Endothelial cell of umbilical vein (primary cell): ENCODE measurements around the gene STOML3. TPM values are rescaled to one million over a fixed set of nuclear protein-coding genes. Genes with fewer than 3 reads are reported as not detected.

ENCODE experiments used
- BruUV-seq: library from RNA; stranded (reverse); fragments of 400-500 nt; replicated peaks from 2 replicates; lab custom pipeline; 2021; lab: Mats Ljungman, UMichigan
- CTCF ChIA-PET: fragments of 300-600, 350-600 bp; sonication (Branson Sonifier 250); formaldehyde crosslinking; loops from one replicate; lab custom pipeline; 2021; ENCODE audit warnings: antibody characterized with exemption, inconsistent platforms; lab: Charles Lee
- POLR2A ChIA-PET: fragments of 300-600, 350-600 bp; sonication (Branson Sonifier 250); formaldehyde crosslinking; loops from one replicate; lab custom pipeline; 2021; ENCODE audit warnings: antibody characterized with exemption, inconsistent platforms; lab: Charles Lee
- DNase-seq: peaks from one replicate; pipeline ENCODE4 v3.0.0-alpha.2; 2011; ENCODE audit warnings: low read depth, low spot score
- FAIRE-seq: peaks from 2 replicates; lab custom pipeline; 2011; peaks lifted over from hg19 to GRCh38; lab: Jason Lieb, UNC
- H2AFZ ChIP-seq: 2 replicates; pipeline ENCODE4 v1.6.0; 2012; ENCODE audit warnings: low read depth, low read length, control low read depth, inconsistent platforms
- H3K27ac ChIP-seq: 2 replicates; pipeline ENCODE4 v1.5.1; 2011; ENCODE audit warnings: low read depth, mild to moderate bottlenecking, control low read depth, low read length, moderate library complexity; ENCODE audit not compliant: insufficient read depth
- H3K27me3 ChIP-seq, 2 experiments: 2 replicates each; pipeline versions ENCODE4 v1.6.0 to v1.6.1; 2011; ENCODE audit warnings: low read length in 2 of 2, mixed read lengths in 1 of 2; ENCODE audit not compliant: control insufficient read depth in 2 of 2, insufficient read depth in 2 of 2
- H3K36me3 ChIP-seq, 2 experiments: 2 replicates in 1 of 2; 3 replicates in 1 of 2; pipeline ENCODE4 v1.5.1; 2011; ENCODE audit warnings: low read length in 2 of 2, mild to moderate bottlenecking in 1 of 2, moderate library complexity in 1 of 2; ENCODE audit not compliant: control insufficient read depth in 2 of 2, insufficient read depth in 2 of 2; ENCODE audit errors: extremely low read depth in 1 of 2
- H3K4me1 ChIP-seq: 3 replicates; pipeline ENCODE4 v1.5.1; 2011; ENCODE audit warnings: mild to moderate bottlenecking, low read length; ENCODE audit not compliant: control insufficient read depth, insufficient read depth; ENCODE audit errors: extremely low read depth
- H3K4me2 ChIP-seq: 2 replicates; pipeline ENCODE4 v1.6.1; 2011; ENCODE audit warnings: low read length, control low read depth, mixed read lengths; ENCODE audit not compliant: insufficient read depth
- H3K4me3 ChIP-seq, 3 experiments: fragments of 200-600 bp in 1 of 3; sonication (generic), shearing (Covaris generic) in 1 of 3; replicated peaks in 1 of 3; 2 replicates each; pipeline ENCODE4 v1.5.1; 2011 to 2016; ENCODE audit warnings: control low read depth in 3 of 3, low read length in 3 of 3, mild to moderate bottlenecking in 2 of 3, inconsistent platforms in 1 of 3, low read depth in 1 of 3, moderate library complexity in 1 of 3; ENCODE audit not compliant: insufficient read depth in 1 of 3
- H3K79me2 ChIP-seq: 2 replicates; pipeline ENCODE4 v1.6.0; 2012; ENCODE audit warnings: low read length, inconsistent platforms; ENCODE audit not compliant: control insufficient read depth, insufficient read depth
- H3K9ac ChIP-seq: replicated peaks from 2 replicates; pipeline ENCODE3; 2011; ENCODE audit warnings: low read length, control low read depth; ENCODE audit not compliant: insufficient read depth; ENCODE audit errors: extremely low read depth
- H3K9me1 ChIP-seq: replicated peaks from 3 replicates; pipeline ENCODE4 v1.6.0; 2011; ENCODE audit warnings: mild to moderate bottlenecking, low read length; ENCODE audit not compliant: control insufficient read depth, insufficient read depth; ENCODE audit errors: extremely low read depth
- H3K9me3 ChIP-seq: replicated peaks from 2 replicates; pipeline ENCODE4 v1.5.1; 2012; ENCODE audit warnings: low read length, inconsistent platforms; ENCODE audit not compliant: control insufficient read depth, insufficient read depth
- H4K20me1 ChIP-seq: replicated peaks from 2 replicates; pipeline ENCODE3; 2011; ENCODE audit warnings: mild to moderate bottlenecking, low read length; ENCODE audit not compliant: control insufficient read depth, insufficient read depth; ENCODE audit errors: extremely low read depth
- JUN ChIP-seq: IDR thresholded peaks from 2 replicates; pipeline ENCODE4 v1.6.1; 2011; ENCODE audit warnings: borderline replicate concordance, low read depth; ENCODE audit not compliant: insufficient read length, insufficient read depth
- POLR2A ChIP-seq: IDR thresholded peaks from 2 replicates; pipeline ENCODE4 v1.6.1; 2012; ENCODE audit warnings: low read depth, mild to moderate bottlenecking, control low read depth, low read length
- dilution Hi-C: fragments of 300-500 bp; cut with MboI; formaldehyde crosslinking; loops from one replicate; pipeline ENCODE4 v1.15.0; 2019; ENCODE audit warnings: low sequenced_read_pairs; ENCODE audit not compliant: extremely low pct_ligation_motif_present
- intact Hi-C: fragments of 100-400 bp; cut with micrococcal nuclease; formaldehyde crosslinking; loops from one replicate; pipeline ENCODE4 v1.10.0; 2022
- polyA plus RNA-seq, 4 experiments: library from polyadenylated mRNA; depleted of rRNA in 3 of 4; stranded (reverse) in 3 of 4; unstranded in 1 of 4; fragments of >200 nt; gene quantifications; 2 replicates each; pipeline versions ENCODE4 v1.2.1 to v1.2.3, GENCODE V29; 2011 to 2012; ENCODE audit warnings: missing spikeins in 1 of 4
- total RNA-seq: library from RNA; stranded (reverse); gene quantifications from 2 replicates; pipeline ENCODE4 v1.2.3, GENCODE V29; 2021

Gene STOML3
- total and polyA plus RNA-seq, 2 donors (not counting 3 experiments of a cell fraction or from before 2014, with no cell fraction given) = not detected

DNA sequence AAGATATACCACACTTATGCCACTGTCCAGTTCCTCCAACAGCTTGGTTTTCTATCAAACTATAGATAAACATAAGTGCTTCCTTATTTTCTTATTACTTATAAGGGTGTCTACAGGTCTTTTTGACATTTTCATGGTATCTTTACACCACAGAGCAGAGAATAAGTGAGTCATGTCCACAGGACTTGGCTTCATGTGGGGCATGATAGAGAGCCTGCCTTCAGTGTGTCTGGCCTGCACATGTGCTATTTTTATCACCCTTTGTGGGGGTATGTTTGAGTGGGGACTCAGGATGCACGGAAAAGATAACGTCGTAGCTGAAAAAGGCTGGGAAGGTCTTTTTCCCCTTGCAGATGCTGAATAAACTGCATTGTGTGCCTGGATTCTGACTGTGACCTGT lies 8.1 kb upstream of the STOML3 start:
- POLR2A ChIA-PET = no interaction called here
- H3K27ac ChIP-seq = no peak overlapping the region
- CTCF ChIA-PET = no interaction called here
- H3K4me1 ChIP-seq = no peaks in the 10 kb centered on the region
- no peaks in the 10 kb centered on the region for H3K9me1 ChIP-seq
- H3K79me2 ChIP-seq = no peaks in the 10 kb centered on the region
- no peaks in the 10 kb centered on the region for H3K36me3 ChIP-seq
- H4K20me1 ChIP-seq = no peaks in the 10 kb centered on the region
- no peak overlapping the region for H2AFZ ChIP-seq
- DNase-seq (no peak), FAIRE-seq (no peak)
- H3K9me3 ChIP-seq = no peaks in the 10 kb centered on the region
- no peak for TF ChIP-seq JUN
- dilution Hi-C loops = no loop called here
- H3K4me2 ChIP-seq = no peak overlapping the region
- H3K4me3 ChIP-seq = no peak overlapping the region
- intact Hi-C loops = no loop called here
- H3K27me3 ChIP-seq = no peaks in the 10 kb centered on the region
- no peak overlapping the region for H3K9ac ChIP-seq
- no TSS peak for BruUV-seq

DNA sequence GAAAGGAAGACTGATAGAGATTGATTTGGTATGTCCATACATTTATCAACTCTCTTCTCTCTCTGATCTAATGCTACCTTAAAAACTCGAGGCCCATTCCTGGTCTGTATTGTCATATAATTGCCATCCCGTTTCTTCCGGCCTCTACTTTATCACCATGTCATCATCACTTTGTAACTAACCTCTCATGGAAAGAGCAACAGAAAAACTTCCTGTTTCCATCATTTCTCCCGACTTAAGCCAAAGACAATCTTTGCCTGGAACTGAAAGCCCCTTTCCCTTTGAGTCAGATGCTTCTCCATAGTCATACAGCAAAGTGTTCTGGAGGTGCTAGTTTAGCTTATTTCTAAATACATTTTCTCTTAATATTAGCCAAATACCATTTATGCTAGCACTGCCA lies 2.8 kb upstream of the STOML3 start:
- TF ChIP-seq POLR2A = no peak
- Histone ChIP-seq H3K4me1 (no peaks in the 10 kb centered on the region), H4K20me1 (no peaks in the 10 kb centered on the region), H3K9me3 (no peaks in the 10 kb centered on the region), H3K4me3 (no peak overlapping the region), H3K9me1 (no peaks in the 10 kb centered on the region), H2AFZ (no peak overlapping the region), H3K27ac (no peak overlapping the region), H3K4me2 (no peak overlapping the region), H3K79me2 (no peaks in the 10 kb centered on the region), H3K27me3 (peaks cover 0 to 2% of the 10 kb centered on the region in 2 experiments), H3K9ac (no peak overlapping the region), H3K36me3 (no peaks in the 10 kb centered on the region)
- ChIA-PET CTCF (interaction anchor here (1.0 kb wide), 1 partner anchor 10 kb away, joined by 3 read pairs; no protein-coding TSS in a partner anchor), POLR2A (no interaction called here)
- FAIRE-seq (no peak), DNase-seq (peak; percentile 12)
- intact Hi-C loops = no loop called here
- BruUV-seq = no TSS peak
- dilution Hi-C loops = no loop called here
